Measurements from ENCODE around the gene NPL.

Gene NPL

DNA sequence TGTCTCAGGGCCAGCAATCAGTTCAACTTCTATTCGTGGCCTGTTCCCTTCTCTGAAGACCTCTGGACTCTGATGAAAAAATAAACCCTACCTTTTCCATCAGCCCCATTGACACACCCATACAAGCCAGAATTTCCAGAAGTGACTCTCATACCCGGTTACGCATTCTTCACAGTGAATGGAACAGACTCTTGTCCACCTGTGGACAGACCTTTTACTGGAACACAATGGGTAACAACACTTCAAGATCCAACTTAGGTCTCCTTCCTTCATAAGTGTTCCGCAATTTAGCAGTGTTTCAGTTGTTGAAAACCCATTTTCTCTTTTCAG, 2.6 kb upstream of the NPL start:
- no peak overlapping the region for H3K9ac ChIP-seq (ENCODE audit: low read depth, low read length)
- peaks cover 13% of the 10 kb centered on the region for H3K4me1 ChIP-seq (ENCODE audit: insufficient read depth, low read length)
- no peaks in the 10 kb centered on the region for H3K9me3 ChIP-seq (ENCODE audit: control insufficient read depth, insufficient read depth, low read length)
- no peaks in the 10 kb centered on the region for H3K36me3 ChIP-seq (ENCODE audit: insufficient read depth, low read length)

DNA sequence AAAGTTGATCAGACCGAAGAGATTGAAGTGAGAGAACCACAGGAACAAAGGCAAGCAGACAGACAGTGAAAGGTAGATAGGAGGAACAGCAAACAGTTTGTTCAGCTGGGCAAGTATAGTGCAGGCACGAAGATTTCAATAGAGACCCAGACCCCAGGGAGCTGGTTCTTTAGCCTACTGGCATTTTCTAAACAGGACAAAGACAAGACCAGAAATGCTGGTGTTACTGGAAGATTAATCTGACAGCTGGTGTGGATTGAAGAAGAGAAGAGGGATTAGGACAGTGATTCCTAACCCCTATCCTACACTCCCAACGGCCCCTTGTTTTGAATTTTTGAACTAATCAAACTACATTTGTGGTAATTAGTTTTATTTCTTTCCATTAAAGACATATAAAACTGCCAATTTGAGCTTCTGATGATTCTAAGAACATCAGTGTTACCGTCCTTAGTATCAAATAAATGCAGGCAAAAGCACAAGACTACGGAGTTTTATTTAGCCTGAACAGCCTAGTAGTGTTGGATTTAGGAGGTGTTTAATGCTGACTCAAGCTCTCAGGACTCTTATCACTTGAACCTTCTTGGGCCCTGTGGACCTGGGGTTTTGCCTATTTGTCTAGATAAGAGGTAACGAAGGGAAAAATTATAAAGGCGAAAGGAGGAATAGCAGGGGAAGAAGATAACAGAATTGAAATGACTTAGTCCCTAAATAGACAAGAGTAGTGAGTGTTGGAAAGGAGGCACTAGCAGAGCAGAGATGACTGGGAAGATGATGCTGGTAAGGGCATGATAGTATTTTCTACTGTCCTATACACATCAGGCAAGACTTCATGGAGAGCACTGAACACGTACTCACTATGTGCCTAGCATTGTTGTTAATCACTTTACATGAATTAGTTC, 2.0 kb downstream of the NPL start:
- Histone ChIP-seq H3K9ac (ENCODE audit: low read depth, low read length) (no peak overlapping the region), H3K36me3 (ENCODE audit: insufficient read depth, low read length) (no peaks in the 10 kb centered on the region), H3K4me1 (ENCODE audit: insufficient read depth, low read length) (peaks cover 6% of the 10 kb centered on the region; the same call in 1 of the 2 replicates), H3K9me3 (ENCODE audit: control insufficient read depth, insufficient read depth, low read length) (no peaks in the 10 kb centered on the region; the same call in 1 of the 2 replicates)

DNA sequence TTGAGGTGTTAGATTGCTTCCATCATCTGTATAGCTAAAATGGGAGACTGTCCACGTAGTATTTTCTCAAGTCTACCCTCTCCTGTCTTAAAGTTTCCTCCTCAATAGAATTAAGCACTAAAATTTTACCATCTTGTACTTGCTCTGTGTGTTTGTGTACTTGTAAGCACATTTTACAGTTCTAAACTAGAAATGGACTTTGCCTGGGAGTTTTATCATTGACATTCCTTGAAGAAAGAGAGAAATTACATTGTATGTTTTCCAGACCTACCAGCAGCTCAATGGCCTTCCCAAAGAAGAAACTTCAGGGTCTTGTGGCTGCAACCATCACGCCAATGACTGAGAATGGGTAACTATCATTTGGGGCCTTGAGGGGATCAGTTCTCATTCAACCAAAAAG, 4.5 kb downstream of the NPL start:
- H3K4me1 ChIP-seq (ENCODE audit: insufficient read depth, low read length): peaks cover 6% of the 10 kb centered on the region; the same call in 1 of the 2 replicates
- no peak overlapping the region for H3K9ac ChIP-seq (ENCODE audit: low read depth, low read length)
- no peaks in the 10 kb centered on the region for H3K36me3 ChIP-seq (ENCODE audit: insufficient read depth, low read length)
- no peaks in the 10 kb centered on the region; the same call in 1 of the 2 replicates for H3K9me3 ChIP-seq (ENCODE audit: control insufficient read depth, insufficient read depth, low read length)

DNA sequence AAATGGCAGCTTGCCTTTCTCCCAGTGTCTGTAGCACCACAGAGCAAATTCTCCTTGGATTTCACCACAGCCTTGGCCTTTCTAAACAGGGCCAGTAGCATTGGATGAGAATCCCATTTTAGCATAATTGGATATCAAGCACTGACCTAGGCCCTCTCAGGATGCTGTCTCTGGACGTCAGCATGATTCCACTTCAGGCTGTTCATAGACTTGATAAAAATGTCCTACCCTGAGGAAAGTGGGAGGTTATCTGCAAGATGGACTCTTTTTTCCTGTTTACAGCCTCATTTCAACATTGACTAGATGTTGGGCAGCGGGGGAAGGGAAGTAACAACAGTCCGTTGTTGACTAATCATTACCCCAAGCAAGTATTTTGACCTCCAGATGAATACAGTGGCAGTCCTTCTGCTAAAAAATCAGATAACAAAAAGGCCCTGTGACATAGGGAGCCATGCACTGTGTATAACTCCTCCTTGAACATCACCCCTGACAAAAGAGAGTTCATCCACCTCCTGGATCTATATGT, 5.2 kb downstream of the NPL start:
- Histone ChIP-seq H3K36me3 (ENCODE audit: insufficient read depth, low read length) (no peaks in the 10 kb centered on the region), H3K4me1 (ENCODE audit: insufficient read depth, low read length) (peaks cover 6% of the 10 kb centered on the region; the same call in 1 of the 2 replicates), H3K9ac (ENCODE audit: low read depth, low read length) (no peak overlapping the region), H3K9me3 (ENCODE audit: control insufficient read depth, insufficient read depth, low read length) (no peaks in the 10 kb centered on the region; the same call in 1 of the 2 replicates)

DNA sequence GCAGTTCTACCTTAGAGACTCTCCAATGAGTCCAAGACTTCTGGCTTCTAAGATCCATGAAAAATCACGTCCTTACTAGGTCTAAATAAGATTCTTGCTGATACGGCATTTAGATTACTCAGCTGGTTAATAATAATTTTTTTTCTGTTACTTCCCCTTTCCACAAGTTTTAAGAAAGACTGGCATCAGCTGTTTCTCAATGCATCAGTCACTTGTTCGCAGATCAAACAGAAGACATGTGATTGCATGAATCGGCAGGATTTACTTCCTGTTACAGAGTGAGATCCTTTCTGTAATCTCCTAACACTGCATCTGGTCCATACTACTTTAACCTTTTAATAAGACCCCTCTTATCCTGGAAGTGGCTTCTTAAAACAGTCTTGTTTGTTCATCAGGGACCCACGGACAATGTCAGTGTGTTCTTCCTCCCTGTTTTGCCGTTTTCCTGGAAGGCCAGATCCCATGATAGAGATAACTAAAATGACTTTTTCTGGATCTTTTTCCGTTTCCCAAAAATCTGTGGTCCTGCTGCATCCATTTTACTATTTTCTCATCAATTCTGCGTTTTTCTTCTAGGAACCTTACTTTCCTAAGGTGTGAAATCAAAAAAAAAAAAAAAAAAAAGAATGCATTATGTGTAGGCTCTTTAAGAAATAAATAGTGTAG, 6.1 kb downstream of the NPL start:
- Histone ChIP-seq H3K4me1 (ENCODE audit: insufficient read depth, low read length) (peaks cover 6% of the 10 kb centered on the region; the same call in 1 of the 2 replicates), H3K9me3 (ENCODE audit: control insufficient read depth, insufficient read depth, low read length) (no peaks in the 10 kb centered on the region; the same call in 1 of the 2 replicates), H3K36me3 (ENCODE audit: insufficient read depth, low read length) (no peaks in the 10 kb centered on the region), H3K9ac (ENCODE audit: low read depth, low read length) (no peak overlapping the region)

DNA sequence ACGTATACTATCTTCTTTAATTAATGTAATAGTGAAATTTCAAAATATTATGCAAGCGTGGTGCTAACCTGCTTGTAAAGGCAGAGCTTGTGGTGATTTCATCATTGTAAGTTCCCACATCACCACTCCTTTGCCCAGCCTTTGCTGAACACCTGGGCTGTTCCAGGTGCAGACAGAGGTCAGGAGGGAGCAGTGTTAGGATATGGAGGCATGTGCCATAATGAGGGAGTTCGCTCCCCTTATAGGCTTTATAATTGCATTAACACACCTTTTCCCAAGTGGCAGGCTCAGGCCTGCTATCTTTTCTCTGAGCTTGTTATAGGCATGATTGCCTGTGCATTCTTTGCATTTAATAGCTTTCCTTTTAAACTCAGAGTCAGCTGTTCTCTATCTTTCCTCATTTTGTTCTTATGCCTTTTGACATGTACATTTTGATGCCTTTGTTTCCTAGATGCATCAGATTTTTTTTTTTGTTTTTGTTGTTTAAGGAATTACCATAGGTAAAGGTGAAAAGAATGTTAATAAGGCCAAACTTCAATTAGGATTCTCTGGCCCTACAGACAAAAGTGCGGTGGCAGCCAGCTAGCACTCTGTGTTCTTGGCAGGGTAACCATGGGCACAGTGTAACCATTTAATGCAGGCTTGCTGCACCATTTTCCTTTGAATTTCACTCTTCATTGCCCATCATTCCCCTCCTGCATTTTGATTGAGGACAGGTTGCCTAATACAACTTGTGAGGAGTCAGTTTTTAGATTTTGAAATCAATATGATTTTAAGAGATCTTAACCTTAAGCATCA, 12.6 kb downstream of the NPL start:
- Histone ChIP-seq H3K9ac (ENCODE audit: low read depth, low read length) (no peak overlapping the region), H3K4me1 (ENCODE audit: insufficient read depth, low read length) (peaks cover 11% of the 10 kb centered on the region), H3K36me3 (ENCODE audit: insufficient read depth, low read length) (no peaks in the 10 kb centered on the region), H3K9me3 (ENCODE audit: control insufficient read depth, insufficient read depth, low read length) (no peaks in the 10 kb centered on the region)

DNA sequence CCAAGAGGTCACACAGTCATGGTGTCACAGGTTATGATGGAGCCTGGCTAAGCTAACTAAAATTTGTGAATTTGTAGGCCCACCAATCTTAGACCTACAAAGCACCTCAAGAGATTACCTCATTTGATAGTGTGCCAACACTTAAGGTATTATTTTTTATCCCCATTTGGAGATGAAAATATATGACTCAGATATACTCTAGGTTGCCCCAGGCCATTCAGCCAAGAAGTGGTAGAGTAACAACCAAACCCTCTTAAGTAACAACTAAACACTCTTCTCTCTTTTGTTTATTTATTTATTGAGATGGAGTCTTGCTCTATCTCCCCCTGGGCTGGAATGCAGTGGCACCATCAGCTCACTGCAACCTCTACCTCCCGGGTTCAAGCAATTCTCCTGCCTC, 14.3 kb downstream of the NPL start:
- H3K4me1 ChIP-seq (ENCODE audit: insufficient read depth, low read length): peaks cover 11% of the 10 kb centered on the region
- no peak overlapping the region for H3K9ac ChIP-seq (ENCODE audit: low read depth, low read length)
- H3K36me3 ChIP-seq (ENCODE audit: insufficient read depth, low read length): no peaks in the 10 kb centered on the region
- no peaks in the 10 kb centered on the region for H3K9me3 ChIP-seq (ENCODE audit: control insufficient read depth, insufficient read depth, low read length)

DNA sequence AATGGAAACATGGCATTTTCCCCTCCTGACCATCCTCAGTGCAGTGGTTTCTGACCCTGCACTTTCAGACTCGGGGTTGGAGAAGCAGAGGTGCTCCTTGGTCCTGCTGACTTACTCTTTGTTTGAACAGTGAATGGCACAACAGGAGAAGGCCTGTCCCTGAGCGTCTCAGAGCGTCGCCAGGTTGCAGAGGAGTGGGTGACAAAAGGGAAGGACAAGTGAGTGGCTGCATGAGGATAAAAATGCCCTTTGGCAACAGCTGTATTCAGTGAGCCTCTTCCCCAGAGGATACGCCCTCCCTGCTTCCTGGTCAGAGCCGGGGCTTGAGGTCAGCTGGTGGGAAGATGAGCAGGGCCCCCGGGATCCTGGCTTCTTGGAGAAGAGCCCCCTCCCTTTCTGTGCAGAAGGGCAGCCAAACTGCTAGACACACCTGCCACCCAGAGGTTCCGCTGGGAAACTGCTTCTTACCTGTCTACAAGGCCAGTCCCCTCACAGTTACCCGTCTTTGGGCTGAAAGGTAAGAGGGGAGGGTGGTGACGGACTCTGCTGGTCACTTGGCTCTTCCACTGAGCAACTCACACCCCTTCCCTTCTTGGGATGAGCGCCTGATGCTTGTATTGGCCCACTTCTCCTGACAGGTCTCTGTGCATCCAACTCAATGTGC, 16.6 kb downstream of the NPL start:
- H3K4me1 ChIP-seq (ENCODE audit: insufficient read depth, low read length): peaks cover 11% of the 10 kb centered on the region
- no peak overlapping the region for H3K9ac ChIP-seq (ENCODE audit: low read depth, low read length)
- H3K36me3 ChIP-seq (ENCODE audit: insufficient read depth, low read length): no peaks in the 10 kb centered on the region
- no peaks in the 10 kb centered on the region for H3K9me3 ChIP-seq (ENCODE audit: control insufficient read depth, insufficient read depth, low read length)

DNA sequence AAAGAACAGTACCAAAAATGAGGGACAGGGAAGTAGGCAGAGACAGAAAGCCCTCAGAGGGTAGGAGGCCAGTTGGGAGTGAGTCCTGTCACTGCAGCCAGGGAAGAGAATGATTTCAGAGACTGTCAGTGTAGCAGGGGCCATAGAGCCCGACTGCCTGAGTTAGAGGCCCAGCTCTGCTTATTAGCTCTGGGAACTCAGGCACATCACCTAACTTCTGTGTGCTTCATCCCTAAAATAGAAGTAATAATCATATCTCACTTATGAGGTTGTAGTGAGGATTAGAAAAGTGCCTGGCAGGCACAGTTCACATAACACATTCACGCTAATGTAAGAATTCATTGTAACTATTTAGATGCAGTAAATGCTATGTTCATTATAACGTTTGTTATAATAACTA, 18.3 kb downstream of the NPL start:
- H3K36me3 ChIP-seq (ENCODE audit: insufficient read depth, low read length): no peaks in the 10 kb centered on the region
- H3K9me3 ChIP-seq (ENCODE audit: control insufficient read depth, insufficient read depth, low read length): no peaks in the 10 kb centered on the region
- no peak overlapping the region for H3K9ac ChIP-seq (ENCODE audit: low read depth, low read length)

DNA sequence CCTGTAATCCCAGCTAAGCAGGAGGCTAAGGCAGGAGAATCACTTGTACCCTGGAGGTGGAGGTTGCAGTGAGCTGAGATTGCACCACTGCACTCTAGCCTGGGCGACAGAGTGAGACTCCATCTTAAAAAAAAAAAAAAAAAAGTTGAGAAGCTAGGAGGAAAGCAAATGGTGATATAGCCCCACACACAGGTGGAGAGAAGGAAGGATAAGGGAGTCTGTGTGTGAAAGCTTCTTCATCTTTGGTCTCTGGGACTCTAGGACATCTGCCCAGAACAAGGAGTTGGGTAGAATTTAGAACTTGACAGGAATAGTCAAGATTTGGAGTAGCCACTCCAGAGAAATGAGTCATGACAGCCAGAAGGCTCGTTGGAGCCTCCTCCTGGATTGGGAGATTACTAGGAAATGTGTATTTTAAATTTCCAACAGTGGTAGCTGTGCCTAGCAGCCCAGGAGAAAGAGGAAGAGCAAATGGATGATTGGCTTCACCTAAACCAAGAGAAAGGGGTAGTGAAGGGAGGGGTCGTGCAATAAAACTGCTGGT, 19.9 kb downstream of the NPL start:
- H3K9ac ChIP-seq (ENCODE audit: low read depth, low read length): no peak overlapping the region
- H3K9me3 ChIP-seq (ENCODE audit: control insufficient read depth, insufficient read depth, low read length): no peaks in the 10 kb centered on the region
- H3K4me1 ChIP-seq (ENCODE audit: insufficient read depth, low read length): no peaks in the 10 kb centered on the region
- H3K36me3 ChIP-seq (ENCODE audit: insufficient read depth, low read length): no peaks in the 10 kb centered on the region

More for the DNA sequence above, 18.3 kb downstream of the NPL start:
- no peaks in the 10 kb centered on the region for H3K4me1 ChIP-seq (ENCODE audit: insufficient read depth, low read length)

DNA sequence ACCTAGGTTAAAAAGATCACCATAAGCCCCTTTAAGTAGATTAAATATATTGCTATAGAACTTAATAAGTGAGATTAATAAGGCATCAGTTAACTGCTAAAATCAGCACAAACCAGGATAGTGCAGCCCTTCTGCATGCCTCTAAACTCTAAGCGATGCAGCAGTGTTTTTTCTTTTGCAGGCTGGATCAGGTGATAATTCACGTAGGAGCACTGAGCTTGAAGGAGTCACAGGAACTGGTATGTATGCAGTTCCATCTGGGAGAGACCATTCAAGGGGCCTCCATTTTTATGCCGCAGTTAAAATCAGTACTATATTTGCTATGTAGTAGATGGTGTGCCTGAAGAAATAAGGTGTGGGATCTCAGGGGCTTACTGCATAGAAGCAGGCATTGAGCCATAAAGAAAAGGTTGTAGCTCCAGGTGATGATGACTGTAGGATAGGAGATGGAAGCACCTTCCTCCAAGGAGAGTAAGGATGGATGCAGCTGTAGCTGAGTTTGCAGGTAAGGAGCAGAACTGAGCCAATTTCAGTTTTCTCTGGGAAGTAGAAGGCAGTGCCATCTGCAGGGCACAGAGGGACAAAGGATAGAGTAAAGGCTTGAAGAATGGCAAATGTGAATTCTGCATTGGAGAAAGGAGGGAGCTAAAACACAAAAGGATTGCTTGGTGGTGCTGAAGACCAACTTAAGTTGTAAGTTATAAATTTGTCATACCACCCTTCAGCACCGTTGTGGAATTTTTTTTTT, 22.6 kb downstream of the NPL start:
- Histone ChIP-seq H3K4me1 (ENCODE audit: insufficient read depth, low read length) (no peaks in the 10 kb centered on the region), H3K9ac (ENCODE audit: low read depth, low read length) (no peak overlapping the region), H3K9me3 (ENCODE audit: control insufficient read depth, insufficient read depth, low read length) (no peaks in the 10 kb centered on the region), H3K36me3 (ENCODE audit: insufficient read depth, low read length) (no peaks in the 10 kb centered on the region)

DNA sequence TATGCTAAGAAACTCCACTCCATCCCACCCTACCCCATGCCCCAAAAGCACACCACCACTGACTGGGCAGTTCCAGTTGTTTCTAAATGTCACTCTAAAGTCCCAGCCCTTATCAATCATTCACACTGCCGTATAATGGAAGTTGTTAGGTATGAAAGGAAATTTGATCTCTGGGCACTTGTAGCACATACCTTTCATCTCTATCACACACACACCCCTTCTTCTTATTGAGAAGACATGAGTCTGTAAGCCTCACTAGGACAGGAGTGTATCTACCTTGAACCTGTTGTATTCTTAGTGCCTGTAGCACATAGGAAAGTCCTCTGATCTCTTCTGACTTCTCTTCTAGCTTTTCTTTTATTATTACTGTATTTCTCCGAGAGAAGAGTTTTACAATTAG, 27.3 kb downstream of the NPL start:
- Histone ChIP-seq H3K36me3 (ENCODE audit: insufficient read depth, low read length) (no peaks in the 10 kb centered on the region; the same call in 1 of the 2 replicates), H3K9ac (ENCODE audit: low read depth, low read length) (no peak overlapping the region), H3K9me3 (ENCODE audit: control insufficient read depth, insufficient read depth, low read length) (no peaks in the 10 kb centered on the region), H3K4me1 (ENCODE audit: insufficient read depth, low read length) (no peaks in the 10 kb centered on the region)

DNA sequence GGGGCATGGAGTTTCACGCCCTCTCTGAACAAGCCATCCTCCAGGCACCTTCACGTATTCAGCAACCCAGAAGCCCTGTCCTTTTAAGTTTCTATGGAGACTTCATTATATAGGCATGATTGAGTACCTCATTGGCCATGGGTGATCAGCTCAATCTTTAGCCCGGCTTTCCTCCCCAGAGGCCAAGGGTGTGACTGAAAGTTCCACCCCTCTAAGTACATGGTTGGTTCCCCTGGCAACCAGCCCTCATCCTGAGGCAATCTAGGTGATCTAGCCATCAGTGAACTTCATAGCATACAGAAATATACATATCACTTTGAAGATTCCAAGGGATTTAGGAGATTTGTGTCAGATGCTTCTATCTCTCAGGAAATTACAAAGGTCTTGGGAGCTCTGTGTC, 28.2 kb downstream of the NPL start:
- Histone ChIP-seq H3K36me3 (ENCODE audit: insufficient read depth, low read length) (no peaks in the 10 kb centered on the region; the same call in 1 of the 2 replicates), H3K4me1 (ENCODE audit: insufficient read depth, low read length) (no peaks in the 10 kb centered on the region), H3K9ac (ENCODE audit: low read depth, low read length) (no peak overlapping the region), H3K9me3 (ENCODE audit: control insufficient read depth, insufficient read depth, low read length) (no peaks in the 10 kb centered on the region)

All from ES-I3 (cell line).